Activated effector memory CD4-positive, alpha-beta T cell treated with Interleukin-2 at 50 U/mL for 16 hours (primary cell): ENCODE results near the gene MFSD11.
"Not testable (repeated sequence)": the region's sequence is repeated elsewhere in the genome, so short reads cannot be mapped to it uniquely, and the experiment has no call there.

Experiments
- DNase-seq: peaks from one replicate; pipeline ENCODE4 v3.0.0-alpha.2; 2020

The MFSD11 gene

DNA sequence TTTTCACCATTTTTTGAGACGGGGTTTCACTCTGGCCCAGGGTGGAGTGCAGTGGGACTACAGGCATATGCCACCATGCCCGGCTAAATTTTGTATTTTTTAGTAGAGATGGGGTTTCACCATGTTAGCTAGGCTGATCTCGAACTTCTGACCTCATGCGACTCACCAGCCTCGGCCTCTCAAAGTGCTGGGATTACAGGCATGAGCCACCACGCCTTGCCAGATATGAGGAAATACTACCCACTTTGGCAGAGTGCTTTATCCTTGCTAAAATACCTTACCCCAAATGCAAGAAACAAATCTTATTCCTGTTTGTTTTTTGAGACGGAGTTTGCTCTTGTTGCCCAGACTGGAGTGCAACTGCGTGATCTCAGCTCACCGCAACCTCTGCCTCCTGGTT lies 67.4 kb downstream of the MFSD11 start:
- no peak for DNase-seq

DNA sequence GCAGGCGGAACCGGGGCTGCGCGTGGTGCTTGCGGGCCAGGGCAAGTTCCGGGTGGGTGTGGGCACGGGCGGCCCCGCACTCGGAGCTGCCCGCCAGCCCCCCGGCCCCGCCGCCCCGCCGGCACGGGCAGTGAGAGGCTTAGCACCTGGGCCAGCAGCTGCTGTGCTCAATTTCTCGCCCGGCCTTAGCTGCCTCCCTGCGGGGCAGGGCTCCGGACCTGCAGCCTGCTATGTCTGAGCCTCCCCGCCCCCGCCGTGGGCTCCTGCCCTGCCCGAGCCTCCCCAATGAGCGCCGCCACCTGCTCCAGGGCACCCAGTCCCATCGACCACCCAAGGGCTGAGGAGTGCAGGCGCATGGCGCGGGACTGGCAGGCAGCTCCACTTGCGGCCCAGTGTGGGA lies 68.2 kb downstream of the MFSD11 start:
- not testable (repeated sequence) for DNase-seq

DNA sequence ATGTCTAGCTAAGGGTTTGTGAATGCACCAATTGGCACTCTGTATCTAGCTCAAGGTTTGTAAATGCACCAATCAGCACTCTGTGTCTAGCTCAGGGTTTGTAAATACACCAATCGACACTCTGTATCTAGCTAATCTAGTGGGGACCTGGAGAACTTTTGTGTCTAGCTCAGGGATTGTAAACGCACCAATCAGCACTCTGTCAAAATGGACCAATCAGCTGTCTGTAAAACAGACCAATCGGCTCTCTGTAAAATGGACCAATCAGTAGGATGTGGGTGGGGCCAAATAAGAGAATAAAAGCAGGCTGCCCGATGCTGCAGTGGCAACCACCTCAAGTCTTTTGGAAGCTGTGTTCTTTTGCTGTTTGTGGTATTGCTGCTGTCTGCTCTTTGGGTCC lies 68.8 kb downstream of the MFSD11 start:
- not testable (repeated sequence) for DNase-seq

DNA sequence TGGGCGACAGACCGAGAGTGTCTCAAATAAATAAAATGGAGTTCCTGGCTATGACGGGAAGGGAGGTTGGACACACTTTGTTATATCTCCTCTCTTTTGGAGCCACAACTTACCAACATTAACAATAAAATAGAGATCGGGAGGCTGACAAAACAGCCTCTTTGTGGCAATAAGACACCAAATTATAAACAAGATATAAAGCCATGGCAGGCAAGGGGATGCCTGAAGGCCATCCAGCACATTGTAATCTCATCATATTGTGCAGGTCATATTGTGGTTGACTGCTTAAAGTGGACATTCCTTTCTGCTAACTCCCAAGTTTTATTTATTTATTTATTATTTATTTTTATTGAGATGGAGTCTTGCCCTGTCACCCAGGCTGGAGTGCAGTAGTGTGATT lies 70.4 kb downstream of the MFSD11 start:
- no peak for DNase-seq

DNA sequence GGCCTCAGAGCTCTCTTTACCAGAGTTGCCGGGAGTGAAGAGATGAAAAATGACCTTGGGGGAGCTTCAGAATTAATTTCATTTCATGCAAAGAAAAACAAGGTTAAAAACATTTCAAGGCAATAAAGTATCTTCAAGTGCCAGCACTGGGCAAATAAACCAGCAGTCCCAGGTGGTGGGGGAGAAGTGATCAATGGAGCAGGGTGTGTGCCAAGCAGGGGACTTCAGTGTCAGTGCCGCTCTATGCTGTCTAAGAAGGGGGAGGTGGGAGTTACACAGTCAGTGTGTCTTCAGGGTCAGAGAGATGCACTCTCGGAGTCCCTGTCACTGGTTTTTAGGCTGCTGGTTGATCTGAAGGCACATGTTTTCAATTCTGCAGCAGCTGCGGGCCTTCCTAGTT lies 73.0 kb downstream of the MFSD11 start:
- DNase-seq, result no peak

DNA sequence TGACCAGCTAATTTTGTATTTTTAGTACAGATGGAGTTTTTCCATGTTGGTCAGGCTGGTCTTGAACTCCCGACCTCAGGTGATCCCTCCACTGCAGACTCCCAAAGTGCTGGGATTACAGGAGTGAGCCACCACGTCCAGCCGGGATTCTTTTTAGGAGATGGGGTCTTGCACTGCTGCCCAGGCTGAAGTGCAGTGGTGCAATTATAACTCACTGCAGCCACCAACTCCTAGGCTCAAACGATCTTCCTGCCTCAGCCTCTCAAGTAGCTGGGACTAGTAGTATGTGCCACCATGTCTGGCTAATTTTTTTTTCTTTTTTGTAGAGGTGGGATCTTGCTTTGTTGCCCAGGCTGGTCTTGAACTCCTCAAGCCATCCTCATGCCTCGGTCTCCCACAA lies 73.9 kb downstream of the MFSD11 start:
- DNase-seq, result no peak

DNA sequence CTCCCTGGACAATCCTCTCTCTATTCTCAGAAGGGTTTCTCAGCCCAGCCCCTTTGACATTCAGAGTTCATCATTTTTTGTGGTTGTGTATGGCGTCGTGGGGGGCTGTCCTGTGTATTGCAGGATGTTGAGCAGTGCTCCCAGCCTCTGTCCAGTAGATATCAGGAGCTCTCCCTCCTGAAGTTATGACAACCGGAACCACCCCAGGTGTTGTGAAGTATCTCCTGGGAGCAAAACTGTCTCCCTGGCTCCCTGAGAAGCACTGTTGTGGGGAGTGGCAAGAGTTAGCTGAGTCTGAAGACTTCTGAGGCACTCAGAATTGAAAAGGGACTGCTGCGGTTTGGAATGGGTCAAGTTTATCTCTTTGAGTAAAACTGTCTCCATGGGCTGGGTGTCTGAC lies 74.3 kb downstream of the MFSD11 start:
- no peak for DNase-seq

DNA sequence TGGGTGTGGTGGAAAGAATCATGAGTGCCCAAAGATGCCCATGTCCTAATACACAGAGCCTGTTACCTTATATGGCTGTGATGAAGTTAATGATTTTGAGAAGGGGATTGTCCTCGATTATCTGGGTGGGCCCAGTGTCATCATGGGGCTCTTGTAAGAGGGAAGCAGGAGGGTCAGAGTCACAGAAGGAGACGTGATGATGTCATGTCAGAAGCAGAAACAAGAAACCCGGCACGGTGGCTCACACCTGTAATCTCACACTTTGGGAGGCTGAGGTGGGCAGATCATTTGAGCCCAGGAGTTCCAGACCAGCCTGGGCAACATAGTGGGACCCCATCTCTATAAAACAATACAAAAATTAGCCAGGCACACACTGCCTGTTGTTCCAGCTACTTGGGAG lies 75.0 kb downstream of the MFSD11 start:
- no peak for DNase-seq

DNA sequence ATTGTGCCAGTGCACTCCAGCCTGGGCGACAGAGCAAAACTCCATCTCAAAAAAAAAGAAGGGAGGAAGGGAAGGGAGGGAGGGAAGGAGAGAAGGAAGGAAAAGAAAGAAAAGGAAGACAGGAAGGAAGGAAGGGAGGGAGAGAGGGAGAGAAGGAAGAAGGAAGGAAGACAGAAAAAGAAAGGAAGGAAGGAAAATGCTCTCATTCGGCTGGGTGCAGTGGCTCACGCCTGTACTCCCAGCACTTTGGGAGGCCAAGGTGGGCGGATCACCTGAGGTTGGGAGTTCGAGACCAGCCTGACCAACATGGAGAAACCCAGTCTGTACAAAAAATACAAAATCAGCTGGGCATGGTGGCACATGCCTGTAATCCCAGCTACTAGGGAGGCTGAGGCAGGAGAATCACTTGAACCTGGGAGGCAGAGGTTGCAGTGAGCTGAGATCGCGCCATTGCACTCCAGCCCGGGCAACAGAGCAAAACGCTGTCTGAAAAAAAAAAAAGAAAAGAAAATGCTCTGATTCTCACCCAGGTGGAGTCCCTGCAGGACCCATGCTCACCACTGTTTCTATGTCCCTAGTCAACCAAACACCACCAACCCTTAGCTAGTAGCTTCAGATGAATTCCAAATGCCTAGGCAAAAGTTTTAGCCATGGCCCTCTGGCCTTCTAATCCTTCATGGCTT lies 78.1 kb downstream of the MFSD11 start:
- DNase-seq, result not testable (repeated sequence)

DNA sequence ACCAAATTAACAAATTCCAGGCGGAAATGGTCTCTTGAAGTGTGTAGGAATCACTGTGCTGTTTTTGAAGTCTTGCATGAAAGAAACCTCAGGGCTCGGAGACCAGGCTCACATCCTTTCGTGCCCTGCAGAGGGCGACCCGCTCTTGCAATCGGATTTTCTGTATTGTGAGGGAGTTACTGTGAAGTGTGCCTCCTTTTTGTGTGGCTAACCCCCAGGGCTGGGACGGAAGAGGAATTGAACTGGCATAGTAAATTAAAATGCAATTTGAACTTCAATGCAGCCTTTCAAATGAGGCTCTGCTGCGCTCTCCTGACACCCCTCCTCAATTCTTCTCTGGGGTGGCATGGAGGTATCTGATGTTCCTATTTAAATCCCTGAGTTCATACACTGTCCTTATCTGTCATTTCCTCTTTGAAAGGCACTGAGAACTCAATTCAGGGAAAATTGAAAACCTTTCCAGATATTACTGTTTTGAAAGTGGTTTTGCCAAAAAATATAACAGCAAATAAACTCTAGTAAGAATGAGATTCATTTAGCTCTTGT lies 78.7 kb downstream of the MFSD11 start:
- peak; percentile 50 for DNase-seq

DNA sequence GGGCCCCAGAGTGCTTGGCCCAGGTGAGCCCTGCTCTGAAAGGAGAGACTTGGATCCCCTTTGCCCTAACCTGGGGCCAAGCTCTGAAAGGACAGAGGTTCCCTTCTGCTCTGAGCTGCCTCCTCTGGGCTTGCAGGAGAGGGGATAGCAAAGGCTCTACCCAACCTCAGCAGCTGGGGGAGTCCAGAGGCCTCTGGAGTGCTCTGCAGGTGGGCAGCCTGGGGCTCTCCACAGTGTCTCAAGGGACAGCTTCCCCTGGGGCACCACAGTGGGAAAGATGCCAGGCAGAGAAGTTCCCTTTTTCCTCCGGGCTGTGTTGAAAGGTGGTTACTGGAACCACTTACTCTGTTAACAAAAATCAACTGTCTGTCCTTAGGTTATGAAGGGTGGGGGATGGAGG lies 82.1 kb downstream of the MFSD11 start:
- DNase-seq, result no peak

DNA sequence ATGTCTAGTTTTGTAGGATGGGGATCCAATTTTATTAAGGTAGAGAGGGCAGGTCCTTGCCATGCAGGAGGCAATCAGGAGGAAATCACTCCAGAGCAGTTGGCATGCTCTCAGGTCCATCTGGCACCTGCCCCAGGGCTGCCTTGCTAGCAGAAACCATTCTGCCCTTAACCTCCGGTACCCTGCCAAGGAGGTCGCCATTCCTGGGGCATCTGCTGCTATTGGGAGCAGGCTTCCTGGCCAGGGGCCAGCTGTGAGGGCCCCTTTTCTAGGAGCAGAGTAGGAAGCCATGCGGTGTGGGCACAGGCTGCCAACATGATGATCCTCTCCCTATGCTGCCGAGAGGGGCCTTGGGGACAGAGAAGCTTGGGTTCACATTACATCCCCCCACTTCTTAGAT lies 82.6 kb downstream of the MFSD11 start:
- no peak for DNase-seq

DNA sequence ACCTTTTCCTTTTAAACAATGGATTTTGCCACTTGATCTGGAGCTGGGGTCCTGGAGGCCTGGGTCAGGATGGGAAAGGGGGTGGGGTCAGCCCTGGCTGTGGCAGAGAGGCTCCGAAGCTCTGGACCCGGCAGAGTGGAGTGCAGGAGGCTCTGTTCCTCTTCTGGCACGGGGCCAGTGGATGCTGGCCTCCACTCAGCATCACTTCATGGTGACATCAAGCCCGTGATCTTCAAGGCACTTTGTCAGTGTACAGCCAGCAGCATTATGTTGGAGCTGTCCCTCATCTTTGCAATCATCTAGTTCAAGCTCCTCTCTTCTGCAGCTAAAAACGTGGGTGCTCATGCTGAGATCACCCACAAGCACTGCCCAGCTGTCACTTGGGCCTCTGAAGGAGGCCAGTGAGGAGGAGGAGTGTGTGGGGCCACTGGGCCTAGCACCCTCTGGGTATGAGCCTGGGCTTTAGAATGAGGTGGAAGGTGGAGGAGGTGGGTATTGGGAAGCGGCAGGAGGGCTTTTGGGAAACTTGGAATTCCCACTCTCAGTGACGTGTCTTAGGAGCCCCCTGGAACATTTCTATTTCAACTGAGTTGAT lies 84.4 kb downstream of the MFSD11 start:
- DNase-seq, result no peak

DNA sequence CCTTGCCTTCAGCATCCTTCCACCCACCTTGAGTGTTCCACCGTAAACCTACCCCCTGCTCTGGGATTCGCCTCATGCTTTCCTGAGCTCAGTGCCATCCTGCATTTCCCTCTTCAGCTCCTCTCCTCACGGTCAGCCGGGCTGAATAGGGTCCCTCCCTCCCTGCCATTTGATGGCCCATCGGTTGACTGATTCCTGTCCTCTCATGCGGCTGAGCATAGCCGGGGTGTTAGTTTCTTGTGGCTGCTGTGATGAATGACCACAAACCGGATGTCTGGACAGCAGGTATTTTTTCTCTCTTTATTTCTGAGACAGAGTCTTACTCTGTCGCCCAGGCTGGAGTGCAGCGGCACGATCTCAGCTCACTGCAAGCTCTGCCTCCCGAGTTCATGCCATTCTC lies 86.2 kb downstream of the MFSD11 start:
- no peak for DNase-seq

DNA sequence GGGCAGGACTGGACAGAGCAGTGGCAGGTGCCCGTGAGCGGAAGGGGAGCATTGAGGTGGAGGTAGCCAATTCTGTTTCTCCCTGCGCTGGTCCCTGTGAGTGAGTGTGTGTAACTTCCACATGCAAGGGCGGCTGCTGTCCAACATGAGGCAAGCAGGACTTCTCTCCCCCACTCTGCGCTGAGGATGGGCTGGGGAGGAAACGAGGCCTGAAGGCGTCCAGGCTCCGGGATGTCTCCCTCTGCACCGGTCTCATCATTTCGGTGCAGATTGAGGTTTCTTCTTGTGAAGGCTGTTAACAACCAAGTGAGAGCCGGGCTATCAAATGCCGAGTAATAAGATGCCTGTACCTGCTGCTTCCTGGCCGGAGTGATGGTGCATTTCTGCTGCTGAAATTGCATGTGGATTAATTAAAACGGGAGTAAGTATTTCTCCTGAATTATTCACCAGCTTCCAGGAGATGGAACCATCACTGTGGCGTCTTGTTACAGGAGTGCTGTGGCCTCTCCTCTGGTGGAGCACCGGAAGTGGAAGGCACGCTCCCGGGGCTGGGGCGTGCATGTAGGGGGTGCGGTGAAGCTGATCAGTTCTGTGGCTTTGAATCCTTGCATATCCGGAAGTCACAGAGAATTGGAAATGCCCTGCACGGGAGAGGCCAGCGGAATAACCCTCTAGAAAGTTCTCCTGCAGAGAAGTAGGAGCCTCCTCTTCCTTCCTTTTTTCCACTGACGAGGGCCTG lies 88.6 kb downstream of the MFSD11 start:
- DNase-seq, result no peak

DNA sequence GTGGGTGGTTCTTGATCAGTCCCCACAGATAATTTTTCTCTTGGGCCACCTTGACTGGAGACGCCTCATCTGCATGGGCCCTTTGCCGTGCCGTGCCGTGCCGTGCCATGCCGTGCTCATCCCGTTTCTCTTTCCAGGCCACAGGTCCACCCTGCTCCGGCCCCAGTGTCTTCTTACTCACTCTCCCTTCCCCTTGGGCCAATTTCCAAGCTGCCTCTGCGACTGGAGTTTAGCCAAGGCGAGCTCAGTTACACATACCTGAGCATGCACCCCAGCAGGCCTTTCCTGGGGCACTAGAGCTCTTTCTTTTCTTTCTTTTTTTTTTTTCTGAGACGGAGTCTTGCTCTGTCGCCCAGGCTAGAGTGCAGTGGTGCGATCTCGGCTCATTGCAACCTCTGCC lies 89.8 kb downstream of the MFSD11 start:
- DNase-seq, result no peak
